ENCODE measurements around the gene FAM107A.

FAM107A gene

DNA sequence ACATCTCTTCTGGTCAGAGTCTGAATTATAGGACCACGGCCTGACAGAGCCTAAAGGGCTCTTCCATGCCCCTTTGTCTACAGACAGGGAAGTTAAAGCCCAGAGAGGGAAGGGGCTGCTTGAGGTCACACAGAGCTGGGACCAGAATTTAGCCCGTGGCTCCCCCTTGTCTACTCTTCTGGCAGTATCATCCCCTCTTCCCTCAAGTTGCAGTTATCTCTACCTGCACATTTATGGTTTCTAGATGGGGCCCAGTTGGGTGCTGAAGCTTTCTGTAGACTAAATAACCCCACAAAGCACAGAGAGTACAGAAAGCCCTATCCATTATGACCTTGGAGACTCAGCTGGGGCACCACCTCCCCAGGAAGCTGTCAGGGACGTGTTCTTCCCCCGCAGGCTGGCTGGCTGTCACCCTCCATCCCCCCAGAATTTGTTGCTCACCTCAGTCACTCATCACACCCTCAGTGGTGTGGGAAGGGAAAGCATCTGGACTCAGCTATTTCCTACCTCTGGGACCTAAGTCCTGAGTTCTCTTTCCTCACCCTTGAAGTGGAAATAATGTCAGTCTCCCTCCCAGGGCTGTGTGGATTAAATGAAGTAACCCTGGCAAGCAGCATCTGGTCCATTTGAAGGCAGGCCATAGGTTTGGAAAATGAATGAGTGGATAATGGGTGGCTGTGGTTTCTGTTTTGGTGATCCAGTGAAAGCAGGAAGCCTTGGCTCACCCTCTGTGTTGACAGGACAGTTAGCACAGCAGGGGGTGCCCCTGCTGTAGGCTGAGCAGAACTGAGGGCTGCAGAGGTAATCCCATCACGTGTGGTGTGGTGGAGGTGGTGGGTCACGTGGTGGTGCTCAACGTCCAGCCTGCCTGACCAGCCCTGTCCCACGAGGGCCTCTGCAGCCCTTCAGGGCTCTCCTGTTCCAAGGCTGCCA, 56.5 kb downstream of the FAM107A start:
- Histone ChIP-seq H3K9me3 (ENCODE audit: insufficient read depth, low read length) (no peaks in the 10 kb centered on the region), H3K4me1 (ENCODE audit: low read length) (peaks cover 6% of the 10 kb centered on the region; the same call in 1 of the 2 replicates), H4K20me1 (ENCODE audit: insufficient read depth, low read length) (no peaks in the 10 kb centered on the region), H3K27ac (ENCODE audit: low read length) (no peak overlapping the region), H3K27me3 (ENCODE audit: low read depth, low read length) (no peaks in the 10 kb centered on the region), H3K36me3 (replicated peaks; ENCODE audit: low read depth, low read length) (no peaks in the 10 kb centered on the region), H3K9ac (ENCODE audit: low read length) (no peak overlapping the region), H3K79me2 (ENCODE audit: low read length) (no peaks in the 10 kb centered on the region), H3K4me3 (ENCODE audit: low read length) (no peak overlapping the region), H2AFZ (ENCODE audit: low read depth, low read length) (no peak overlapping the region), H3K4me2 (ENCODE audit: low read length) (no peak overlapping the region)
- TF ChIP-seq EZH2phosphoT487 (IDR thresholded peaks at IDR 0.05; ENCODE audit: low read depth), result no peak
- TF ChIP-seq, protein P1, sequence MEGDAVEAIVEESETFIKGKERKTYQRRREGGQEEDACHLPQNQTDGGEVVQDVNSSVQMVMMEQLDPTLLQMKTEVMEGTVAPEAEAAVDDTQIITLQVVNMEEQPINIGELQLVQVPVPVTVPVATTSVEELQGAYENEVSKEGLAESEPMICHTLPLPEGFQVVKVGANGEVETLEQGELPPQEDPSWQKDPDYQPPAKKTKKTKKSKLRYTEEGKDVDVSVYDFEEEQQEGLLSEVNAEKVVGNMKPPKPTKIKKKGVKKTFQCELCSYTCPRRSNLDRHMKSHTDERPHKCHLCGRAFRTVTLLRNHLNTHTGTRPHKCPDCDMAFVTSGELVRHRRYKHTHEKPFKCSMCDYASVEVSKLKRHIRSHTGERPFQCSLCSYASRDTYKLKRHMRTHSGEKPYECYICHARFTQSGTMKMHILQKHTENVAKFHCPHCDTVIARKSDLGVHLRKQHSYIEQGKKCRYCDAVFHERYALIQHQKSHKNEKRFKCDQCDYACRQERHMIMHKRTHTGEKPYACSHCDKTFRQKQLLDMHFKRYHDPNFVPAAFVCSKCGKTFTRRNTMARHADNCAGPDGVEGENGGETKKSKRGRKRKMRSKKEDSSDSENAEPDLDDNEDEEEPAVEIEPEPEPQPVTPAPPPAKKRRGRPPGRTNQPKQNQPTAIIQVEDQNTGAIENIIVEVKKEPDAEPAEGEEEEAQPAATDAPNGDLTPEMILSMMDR (IDR thresholded peaks at IDR 0.05; ENCODE audit: low read depth, low read length), result no peak

DNA sequence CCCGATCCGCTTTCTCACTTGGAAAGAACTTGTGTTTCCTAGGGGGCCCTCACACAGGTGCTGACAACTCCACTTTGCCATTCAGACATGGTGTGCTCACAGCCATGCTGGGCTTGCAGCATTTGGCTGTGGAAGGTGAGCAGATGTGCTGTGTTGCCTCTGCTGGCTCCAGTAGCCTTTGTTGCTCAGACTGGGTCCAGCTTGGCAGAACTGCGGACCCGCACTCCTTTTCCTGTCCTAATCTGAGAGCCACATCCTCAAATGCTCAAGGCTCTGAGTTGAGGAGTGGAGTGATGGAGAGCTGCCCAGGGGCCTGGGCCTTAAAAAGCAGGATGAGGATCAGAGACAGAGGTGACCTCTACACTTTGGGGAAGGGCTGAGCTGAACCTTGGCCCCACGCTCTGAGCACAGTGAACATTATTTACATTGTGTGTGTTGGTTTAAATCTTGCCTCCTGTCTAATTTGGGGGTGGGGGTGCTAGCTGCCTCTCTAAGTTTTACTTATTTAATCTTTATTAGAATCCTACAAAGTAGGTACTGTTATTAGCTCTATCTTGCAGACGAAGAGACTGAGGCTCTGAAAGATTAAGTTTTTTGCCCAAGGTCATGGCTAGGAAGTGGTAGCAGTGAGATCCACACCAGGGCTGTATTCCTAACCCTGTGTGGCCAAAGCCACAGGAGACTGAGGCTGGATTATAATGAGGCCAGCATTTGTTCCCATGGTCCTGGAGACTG, 57.4 kb downstream of the FAM107A start:
- Histone ChIP-seq H3K4me2 (ENCODE audit: low read length) (no peak overlapping the region), H3K4me1 (ENCODE audit: low read length) (peaks cover 6% of the 10 kb centered on the region; the same call in 1 of the 2 replicates), H3K27ac (ENCODE audit: low read length) (no peak overlapping the region), H2AFZ (ENCODE audit: low read depth, low read length) (no peak overlapping the region), H3K36me3 (replicated peaks; ENCODE audit: low read depth, low read length) (no peaks in the 10 kb centered on the region), H3K9ac (ENCODE audit: low read length) (no peak overlapping the region), H3K27me3 (ENCODE audit: low read depth, low read length) (no peaks in the 10 kb centered on the region), H4K20me1 (ENCODE audit: insufficient read depth, low read length) (no peaks in the 10 kb centered on the region), H3K79me2 (ENCODE audit: low read length) (no peaks in the 10 kb centered on the region), H3K4me3 (ENCODE audit: low read length) (no peak overlapping the region), H3K9me3 (ENCODE audit: insufficient read depth, low read length) (no peaks in the 10 kb centered on the region)
- no peak for TF ChIP-seq EZH2phosphoT487 (IDR thresholded peaks at IDR 0.05; ENCODE audit: low read depth)
- TF ChIP-seq, protein P1 (IDR thresholded peaks at IDR 0.05; ENCODE audit: low read depth, low read length), result no peak

DNA sequence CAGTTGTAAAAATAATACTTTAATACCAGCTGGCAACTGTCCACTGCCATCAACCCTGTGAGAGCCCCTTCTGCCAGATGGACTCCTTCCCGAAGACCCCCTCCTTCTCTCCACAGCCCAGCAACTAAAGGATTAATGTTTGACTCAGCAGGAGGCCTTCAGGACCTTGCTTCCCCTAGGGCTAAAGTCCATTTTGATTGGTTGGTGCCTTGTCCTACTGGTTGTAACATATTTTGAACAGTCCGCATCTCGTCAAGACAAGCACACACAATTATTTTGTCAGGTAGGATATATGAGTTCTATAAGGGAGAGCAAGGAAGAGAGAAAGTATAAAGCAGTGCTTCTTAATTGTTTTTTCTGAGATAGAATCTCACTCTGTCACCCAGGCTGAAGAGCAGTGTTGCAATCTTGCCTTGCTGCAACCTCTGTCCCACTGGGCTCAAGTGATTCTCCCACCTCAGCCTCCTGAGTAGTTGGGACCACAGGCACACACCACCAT, 58.9 kb downstream of the FAM107A start:
- no peak overlapping the region for H3K4me2 ChIP-seq (ENCODE audit: low read length)
- no peaks in the 10 kb centered on the region for H3K36me3 ChIP-seq (replicated peaks; ENCODE audit: low read depth, low read length)
- H3K27me3 ChIP-seq (ENCODE audit: low read depth, low read length), result peaks cover 3% of the 10 kb centered on the region; the same call in 1 of the 2 replicates
- peaks cover 6% of the 10 kb centered on the region; the same call in 1 of the 2 replicates for H3K4me1 ChIP-seq (ENCODE audit: low read length)
- no peak overlapping the region for H3K9ac ChIP-seq (ENCODE audit: low read length)
- H3K79me2 ChIP-seq (ENCODE audit: low read length), result no peaks in the 10 kb centered on the region
- TF ChIP-seq, protein P1 (IDR thresholded peaks at IDR 0.05; ENCODE audit: low read depth, low read length), result no peak
- TF ChIP-seq EZH2phosphoT487 (IDR thresholded peaks at IDR 0.05; ENCODE audit: low read depth), result no peak
- no peaks in the 10 kb centered on the region for H4K20me1 ChIP-seq (ENCODE audit: insufficient read depth, low read length)
- no peak overlapping the region for H3K4me3 ChIP-seq (ENCODE audit: low read length)
- no peak overlapping the region for H2AFZ ChIP-seq (ENCODE audit: low read depth, low read length)
- H3K9me3 ChIP-seq (ENCODE audit: insufficient read depth, low read length), result no peaks in the 10 kb centered on the region
- no peak overlapping the region for H3K27ac ChIP-seq (ENCODE audit: low read length)

DNA sequence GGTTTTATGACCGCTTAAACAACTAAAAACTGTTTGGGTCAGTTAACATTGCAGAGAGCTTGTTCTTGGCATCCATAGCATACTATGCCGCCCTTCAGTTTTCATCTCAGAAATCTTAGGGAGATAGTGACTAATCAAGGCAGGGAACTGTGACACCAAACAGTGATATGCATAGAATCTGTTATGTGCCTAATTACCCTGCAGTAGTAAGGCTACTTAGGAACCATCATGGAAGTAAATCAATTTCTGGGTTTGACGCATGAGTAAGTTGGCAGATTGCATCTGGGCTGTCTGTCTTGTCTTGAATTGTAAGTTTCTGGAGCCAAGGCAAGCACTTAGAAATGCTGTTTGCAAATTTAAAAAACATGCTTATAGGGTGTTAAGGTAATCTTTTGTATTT, 62.8 kb downstream of the FAM107A start:
- no peaks in the 10 kb centered on the region for H3K79me2 ChIP-seq (ENCODE audit: low read length)
- peaks cover 3% of the 10 kb centered on the region; the same call in 1 of the 2 replicates for H3K27me3 ChIP-seq (ENCODE audit: low read depth, low read length)
- H3K4me1 ChIP-seq (ENCODE audit: low read length), result no peaks in the 10 kb centered on the region
- no peak overlapping the region for H3K27ac ChIP-seq (ENCODE audit: low read length)
- H2AFZ ChIP-seq (ENCODE audit: low read depth, low read length), result no peak overlapping the region
- H3K9ac ChIP-seq (ENCODE audit: low read length), result no peak overlapping the region
- H4K20me1 ChIP-seq (ENCODE audit: insufficient read depth, low read length), result no peaks in the 10 kb centered on the region
- H3K36me3 ChIP-seq (replicated peaks; ENCODE audit: low read depth, low read length), result no peaks in the 10 kb centered on the region
- TF ChIP-seq, protein P1 (IDR thresholded peaks at IDR 0.05; ENCODE audit: low read depth, low read length), result no peak
- no peak for TF ChIP-seq EZH2phosphoT487 (IDR thresholded peaks at IDR 0.05; ENCODE audit: low read depth)
- H3K4me3 ChIP-seq (ENCODE audit: low read length), result no peak overlapping the region
- no peaks in the 10 kb centered on the region for H3K9me3 ChIP-seq (ENCODE audit: insufficient read depth, low read length)
- no peak overlapping the region for H3K4me2 ChIP-seq (ENCODE audit: low read length)

Measured in OCI-LY3 (cell line).